Natural killer cell (primary cell): ENCODE data around the gene FLRT1. TPM values are rescaled to one million over a fixed set of nuclear protein-coding genes. Genes with fewer than 3 reads are reported as not detected.

Experiments used
- ATAC-seq, 3 donors: fragments of 150-1000 bp in 2 of 3; fragments of 200-7000 bp in 1 of 3; cut with Tn5 transposase; 1 replicate in 1 of 3; 2 replicates in 2 of 3; pipeline ENCODE4 v1.10.0; 2021; ENCODE audit warnings: mild to moderate bottlenecking in 2 of 3, moderate library complexity in 2 of 3
- DNase-seq, 2 donors: peaks; one replicate each; pipeline versions ENCODE4 v3.0.0 to v3.0.0-alpha.2; 2013 to 2021; ENCODE audit warnings: mixed read lengths in 1 of 2
- H3K27ac ChIP-seq: one replicate; pipeline ENCODE4 v1.5.1; 2013; ENCODE audit warnings: mild to moderate bottlenecking, low read length
- H3K27me3 ChIP-seq: one replicate; pipeline ENCODE4 v1.6.1; 2013; ENCODE audit warnings: low read length; ENCODE audit not compliant: control insufficient read depth, insufficient read depth
- H3K36me3 ChIP-seq: one replicate; pipeline ENCODE4 v1.6.1; 2013; ENCODE audit warnings: low read length; ENCODE audit not compliant: control insufficient read depth, insufficient read depth
- H3K4me1 ChIP-seq: one replicate; pipeline ENCODE4 v1.6.1; 2013; ENCODE audit warnings: low read length; ENCODE audit not compliant: control insufficient read depth, insufficient read depth
- H3K4me3 ChIP-seq: one replicate; pipeline ENCODE4 v1.5.1; 2013; ENCODE audit warnings: low read length
- H3K9me3 ChIP-seq: one replicate; pipeline ENCODE4 v1.6.1; 2013; ENCODE audit warnings: low read length; ENCODE audit not compliant: control insufficient read depth, insufficient read depth
- H3K27ac Mint-ChIP-seq, 2 donors: one replicate each; pipeline ENCODE4 v1.8.0; 2022; ENCODE audit warnings: mild to moderate bottlenecking in 2 of 2, mixed read lengths in 2 of 2, moderate library complexity in 1 of 2
- H3K27me3 Mint-ChIP-seq, 2 donors: one replicate each; pipeline ENCODE4 v1.8.0; 2022; ENCODE audit warnings: low read depth in 2 of 2, mixed read lengths in 2 of 2
- H3K36me3 Mint-ChIP-seq: one replicate; pipeline ENCODE4 v1.8.0; 2022; ENCODE audit warnings: mixed read lengths
- H3K4me1 Mint-ChIP-seq, 2 donors: one replicate each; pipeline ENCODE4 v1.8.0; 2022; ENCODE audit warnings: mixed read lengths in 2 of 2
- H3K4me3 Mint-ChIP-seq: one replicate; pipeline ENCODE4 v1.8.0; 2022; ENCODE audit warnings: mild to moderate bottlenecking, moderate library complexity, mixed read lengths
- H3K9me3 Mint-ChIP-seq, 2 donors: one replicate each; pipeline ENCODE4 v1.8.0; 2022; ENCODE audit warnings: mixed read lengths in 2 of 2
- CTCF ChIP-seq: fragments of 200-600 bp; IDR thresholded peaks from one replicate; pipeline ENCODE4 v1.8.0; 2022; ENCODE audit warnings: antibody characterized with exemption
- WGBS: methylation state at CpG from one replicate; pipeline ENCODE4 v1.1.7; 2013; ENCODE audit warnings: missing lambda C conversion rate; ENCODE audit not compliant: insufficient coverage; 5-methylcytosine and 5-hydroxymethylcytosine counted together
- intact Hi-C: fragments of 100-400 bp; cut with micrococcal nuclease; formaldehyde crosslinking; loops from one replicate; pipeline ENCODE4 v1.14.2; 2022
- total RNA-seq, 4 donors: library from RNA; stranded (reverse); fragments of 120-200 nt in 1 of 4; gene quantifications; one replicate each; pipeline versions ENCODE4 v1.2.3 to v1.2.4, GENCODE V29; 2013 to 2022

Gene FLRT1
- total RNA-seq, 3 donors from 2014 or later (not counting 1 experiment from before 2014, with no cell fraction given): not detected

- H3K9me3 Mint-ChIP-seq: no peaks in the 10 kb centered on the region
- no peak for ATAC-seq
- H3K27ac Mint-ChIP-seq: no peak overlapping the region
- no peak overlapping the region for H3K27ac ChIP-seq
- intact Hi-C loops: no loop called here
- no peaks in the 10 kb centered on the region for H3K9me3 ChIP-seq
- no peak for DNase-seq
- no peak overlapping the region for H3K4me3 ChIP-seq
- H3K27me3 Mint-ChIP-seq: peaks cover 27 to 29% of the 10 kb centered on the region in 2 donors
- H3K4me1 Mint-ChIP-seq: peaks cover under 1 to 4% of the 10 kb centered on the region in 2 donors
- 86% methylated on average over 8 of the region's 8 CpGs for WGBS
- no peaks in the 10 kb centered on the region for H3K36me3 ChIP-seq
- no peak for TF ChIP-seq CTCF
- H3K4me1 ChIP-seq: peaks cover 7% of the 10 kb centered on the region
- H3K4me3 Mint-ChIP-seq: no peak overlapping the region
- peaks cover 15% of the 10 kb centered on the region for H3K27me3 ChIP-seq
- no peaks in the 10 kb centered on the region for H3K36me3 Mint-ChIP-seq
These were observed 6.0 kb upstream of the FLRT1 start for GRCh38 chr11:64029773-64030172.

GRCh38 chr11:64031001-64031400, 4.7 kb upstream of the FLRT1 start:
- H3K4me3 ChIP-seq: no peak overlapping the region
- peaks cover 19% of the 10 kb centered on the region for H3K27me3 ChIP-seq
- no peak for TF ChIP-seq CTCF
- Mint-ChIP-seq H3K27me3 (peaks cover 32 to 35% of the 10 kb centered on the region in 2 donors), H3K27ac (no peak overlapping the region), H3K4me3 (no peak overlapping the region), H3K4me1 (peaks cover 4 to 5% of the 10 kb centered on the region in 2 donors), H3K9me3 (no peaks in the 10 kb centered on the region), H3K36me3 (no peaks in the 10 kb centered on the region)
- intact Hi-C loops: no loop called here
- H3K36me3 ChIP-seq: no peaks in the 10 kb centered on the region
- no peak for ATAC-seq
- no peaks in the 10 kb centered on the region for H3K9me3 ChIP-seq
- no peak overlapping the region for H3K27ac ChIP-seq
- no peak for DNase-seq
- peaks cover 10% of the 10 kb centered on the region for H3K4me1 ChIP-seq
- WGBS: 91% methylated on average over 3 of the region's 3 CpGs

- Mint-ChIP-seq H3K4me1 (peaks cover 4 to 5% of the 10 kb centered on the region in 2 donors), H3K27ac (no peak overlapping the region), H3K27me3 (peaks cover 26 to 29% of the 10 kb centered on the region in 2 donors), H3K4me3 (no peak overlapping the region), H3K9me3 (no peaks in the 10 kb centered on the region), H3K36me3 (no peaks in the 10 kb centered on the region)
- intact Hi-C loops: no loop called here
- H3K27ac ChIP-seq: no peak overlapping the region
- H3K4me1 ChIP-seq: peaks cover 10% of the 10 kb centered on the region
- TF ChIP-seq CTCF: no peak
- 85% methylated on average over 4 of the region's 4 CpGs for WGBS
- DNase-seq (no peak), ATAC-seq (no peak)
- no peak overlapping the region for H3K4me3 ChIP-seq
- no peaks in the 10 kb centered on the region for H3K36me3 ChIP-seq
- H3K27me3 ChIP-seq: peaks cover 23% of the 10 kb centered on the region
- no peaks in the 10 kb centered on the region for H3K9me3 ChIP-seq
These were observed 3.7 kb upstream of the FLRT1 start for GRCh38 chr11:64032050-64032449.

GRCh38 chr11:64034411-64034811, 1.3 kb upstream of the FLRT1 start:
- no peak for TF ChIP-seq CTCF
- Mint-ChIP-seq H3K9me3 (no peaks in the 10 kb centered on the region), H3K27ac (no peak overlapping the region), H3K4me3 (no peak overlapping the region), H3K36me3 (no peaks in the 10 kb centered on the region), H3K4me1 (peaks cover 4 to 5% of the 10 kb centered on the region in 2 donors), H3K27me3 (peaks cover 24 to 27% of the 10 kb centered on the region in 2 donors)
- WGBS: 60% methylated on average over 9 of the region's 9 CpGs
- intact Hi-C loops: no loop called here
- no peak for DNase-seq
- peaks cover 3% of the 10 kb centered on the region for H3K4me1 ChIP-seq
- no peak overlapping the region for H3K27ac ChIP-seq
- no peak overlapping the region for H3K4me3 ChIP-seq
- ATAC-seq: no peak
- H3K36me3 ChIP-seq: no peaks in the 10 kb centered on the region
- peaks cover 22% of the 10 kb centered on the region for H3K27me3 ChIP-seq
- H3K9me3 ChIP-seq: no peaks in the 10 kb centered on the region
